Measurements from ENCODE around the gene PPP6R2.

DNA sequence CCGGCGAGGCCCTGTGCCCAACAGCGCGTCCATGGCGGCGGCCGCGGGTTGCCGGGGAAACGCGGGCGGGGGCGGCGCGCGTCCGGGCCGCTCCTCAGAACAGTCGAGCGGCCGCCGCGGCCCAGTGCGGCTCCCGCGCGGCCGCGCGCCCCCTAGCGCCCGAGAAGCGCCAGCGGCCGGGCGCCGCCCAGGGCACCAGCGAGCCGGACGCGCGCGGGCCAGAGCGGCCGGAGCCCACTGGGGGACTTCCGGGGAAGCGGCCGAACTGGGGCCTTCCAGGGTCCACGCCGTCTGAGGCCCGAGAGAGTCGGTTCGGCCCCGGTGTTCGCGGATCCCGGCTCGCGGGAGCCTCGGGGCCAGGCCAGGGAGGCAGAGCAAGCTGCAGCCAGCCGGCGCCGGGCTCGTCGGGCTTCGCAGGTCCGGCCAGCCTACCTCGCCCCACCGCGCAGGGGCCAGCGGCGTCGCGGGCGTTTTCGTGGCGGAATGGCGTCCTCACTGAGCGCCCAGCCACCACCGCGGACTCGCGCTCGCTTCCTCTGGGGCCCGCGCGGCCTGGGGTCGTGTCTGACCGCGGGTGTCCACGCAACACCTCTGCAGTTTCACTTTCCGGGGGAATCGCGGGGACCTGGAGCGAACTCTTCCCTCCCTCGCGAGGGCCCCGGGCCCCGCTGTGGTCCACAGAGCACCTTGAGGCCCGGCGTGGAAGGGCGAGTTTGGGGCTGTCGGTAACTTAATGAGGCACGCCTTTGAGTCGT, 16.0 kb upstream of the PPP6R2 start, which contains the start of gene DENND6B:
- TF ChIP-seq EP300 (conservative IDR thresholded peaks at IDR 0.05; ENCODE audit: poor library complexity, severe bottlenecking) (no peak), EZH2 (IDR thresholded peaks at IDR 0.05; ENCODE audit: borderline replicate concordance, insufficient read depth, low read length, poor library complexity, severe bottlenecking) (no peak), MXI1 (conservative IDR thresholded peaks at IDR 0.05; ENCODE audit: poor library complexity, severe bottlenecking) (peak; percentile 33), TAF1 (IDR thresholded peaks at IDR 0.05; ENCODE audit: low read depth) (no peak), POLR2AphosphoS5 (IDR thresholded peaks at IDR 0.05) (peak; percentile 57), RAD21 (conservative IDR thresholded peaks at IDR 0.05) (peak; percentile 49), SMC3 (conservative IDR thresholded peaks at IDR 0.05; ENCODE audit: poor library complexity) (no peak)
- TF ChIP-seq, protein P1, sequence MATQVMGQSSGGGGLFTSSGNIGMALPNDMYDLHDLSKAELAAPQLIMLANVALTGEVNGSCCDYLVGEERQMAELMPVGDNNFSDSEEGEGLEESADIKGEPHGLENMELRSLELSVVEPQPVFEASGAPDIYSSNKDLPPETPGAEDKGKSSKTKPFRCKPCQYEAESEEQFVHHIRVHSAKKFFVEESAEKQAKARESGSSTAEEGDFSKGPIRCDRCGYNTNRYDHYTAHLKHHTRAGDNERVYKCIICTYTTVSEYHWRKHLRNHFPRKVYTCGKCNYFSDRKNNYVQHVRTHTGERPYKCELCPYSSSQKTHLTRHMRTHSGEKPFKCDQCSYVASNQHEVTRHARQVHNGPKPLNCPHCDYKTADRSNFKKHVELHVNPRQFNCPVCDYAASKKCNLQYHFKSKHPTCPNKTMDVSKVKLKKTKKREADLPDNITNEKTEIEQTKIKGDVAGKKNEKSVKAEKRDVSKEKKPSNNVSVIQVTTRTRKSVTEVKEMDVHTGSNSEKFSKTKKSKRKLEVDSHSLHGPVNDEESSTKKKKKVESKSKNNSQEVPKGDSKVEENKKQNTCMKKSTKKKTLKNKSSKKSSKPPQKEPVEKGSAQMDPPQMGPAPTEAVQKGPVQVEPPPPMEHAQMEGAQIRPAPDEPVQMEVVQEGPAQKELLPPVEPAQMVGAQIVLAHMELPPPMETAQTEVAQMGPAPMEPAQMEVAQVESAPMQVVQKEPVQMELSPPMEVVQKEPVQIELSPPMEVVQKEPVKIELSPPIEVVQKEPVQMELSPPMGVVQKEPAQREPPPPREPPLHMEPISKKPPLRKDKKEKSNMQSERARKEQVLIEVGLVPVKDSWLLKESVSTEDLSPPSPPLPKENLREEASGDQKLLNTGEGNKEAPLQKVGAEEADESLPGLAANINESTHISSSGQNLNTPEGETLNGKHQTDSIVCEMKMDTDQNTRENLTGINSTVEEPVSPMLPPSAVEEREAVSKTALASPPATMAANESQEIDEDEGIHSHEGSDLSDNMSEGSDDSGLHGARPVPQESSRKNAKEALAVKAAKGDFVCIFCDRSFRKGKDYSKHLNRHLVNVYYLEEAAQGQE (IDR thresholded peaks at IDR 0.05; ENCODE audit: borderline replicate concordance), result no peak
- TF ChIP-seq, protein P2, sequence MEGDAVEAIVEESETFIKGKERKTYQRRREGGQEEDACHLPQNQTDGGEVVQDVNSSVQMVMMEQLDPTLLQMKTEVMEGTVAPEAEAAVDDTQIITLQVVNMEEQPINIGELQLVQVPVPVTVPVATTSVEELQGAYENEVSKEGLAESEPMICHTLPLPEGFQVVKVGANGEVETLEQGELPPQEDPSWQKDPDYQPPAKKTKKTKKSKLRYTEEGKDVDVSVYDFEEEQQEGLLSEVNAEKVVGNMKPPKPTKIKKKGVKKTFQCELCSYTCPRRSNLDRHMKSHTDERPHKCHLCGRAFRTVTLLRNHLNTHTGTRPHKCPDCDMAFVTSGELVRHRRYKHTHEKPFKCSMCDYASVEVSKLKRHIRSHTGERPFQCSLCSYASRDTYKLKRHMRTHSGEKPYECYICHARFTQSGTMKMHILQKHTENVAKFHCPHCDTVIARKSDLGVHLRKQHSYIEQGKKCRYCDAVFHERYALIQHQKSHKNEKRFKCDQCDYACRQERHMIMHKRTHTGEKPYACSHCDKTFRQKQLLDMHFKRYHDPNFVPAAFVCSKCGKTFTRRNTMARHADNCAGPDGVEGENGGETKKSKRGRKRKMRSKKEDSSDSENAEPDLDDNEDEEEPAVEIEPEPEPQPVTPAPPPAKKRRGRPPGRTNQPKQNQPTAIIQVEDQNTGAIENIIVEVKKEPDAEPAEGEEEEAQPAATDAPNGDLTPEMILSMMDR (IDR thresholded peaks at IDR 0.05; ENCODE audit: poor library complexity, severe bottlenecking), result peak; percentile 84

All from neural cell (in vitro differentiated cells).